Stomach (tissue), 4 donors: ENCODE results near the gene CD80.

Experiments
- POLR2A ChIP-seq, 4 donors: fragments of 450-650 bp; IDR thresholded peaks; one replicate each; pipeline ENCODE4 v1.6.1; 2016; ENCODE audit warnings: antibody characterized with exemption in 4 of 4, control low read depth in 2 of 4, mild to moderate bottlenecking in 1 of 4, moderate library complexity in 1 of 4
- TF ChIP-seq, protein P1 (sequence below), 7 experiments: fragments of 450-650 bp in 4 of 7; fragments of 200-600 bp in 3 of 7; sonication (generic) in 3 of 7; IDR thresholded peaks; one replicate each; pipeline ENCODE4 v1.5.1; 2016 to 2019; ENCODE audit warnings: antibody characterized with exemption in 7 of 7, control low read depth in 2 of 7, mild to moderate bottlenecking in 1 of 7

DNA sequence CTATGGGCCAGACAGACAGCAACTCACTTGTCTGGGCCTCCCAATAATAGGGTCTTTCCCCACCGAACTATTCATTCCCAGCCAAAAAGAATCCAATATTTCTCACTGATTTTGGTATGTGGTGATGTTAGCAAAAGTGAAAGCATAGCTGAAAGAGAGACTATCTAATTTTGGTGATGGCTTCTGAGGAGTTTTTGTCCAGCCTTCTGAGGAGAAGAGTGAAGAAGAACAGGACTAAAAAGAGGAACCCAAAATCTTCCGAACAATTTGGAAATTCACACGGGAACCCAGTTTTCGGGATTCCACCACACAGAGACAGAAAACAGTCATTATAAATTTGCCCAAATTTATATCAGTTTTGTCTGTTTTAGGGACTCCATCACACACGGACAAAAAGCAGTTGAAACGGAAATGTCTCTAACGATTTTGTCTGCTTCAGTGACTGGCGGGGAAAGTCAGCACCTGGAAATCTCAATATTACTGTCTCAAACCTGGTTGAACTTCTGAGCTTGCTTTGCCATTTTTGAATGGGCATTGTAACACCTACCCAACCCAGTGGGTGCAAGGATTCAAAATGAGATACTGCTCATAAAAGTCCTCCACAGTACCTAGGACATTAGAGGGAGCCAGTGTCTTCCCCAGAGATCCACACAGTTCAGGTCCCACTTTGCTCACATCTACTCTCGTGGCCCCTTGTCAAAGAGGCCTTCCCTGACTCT, 9.1 kb downstream of the CD80 start:
- TF ChIP-seq, protein P1, sequence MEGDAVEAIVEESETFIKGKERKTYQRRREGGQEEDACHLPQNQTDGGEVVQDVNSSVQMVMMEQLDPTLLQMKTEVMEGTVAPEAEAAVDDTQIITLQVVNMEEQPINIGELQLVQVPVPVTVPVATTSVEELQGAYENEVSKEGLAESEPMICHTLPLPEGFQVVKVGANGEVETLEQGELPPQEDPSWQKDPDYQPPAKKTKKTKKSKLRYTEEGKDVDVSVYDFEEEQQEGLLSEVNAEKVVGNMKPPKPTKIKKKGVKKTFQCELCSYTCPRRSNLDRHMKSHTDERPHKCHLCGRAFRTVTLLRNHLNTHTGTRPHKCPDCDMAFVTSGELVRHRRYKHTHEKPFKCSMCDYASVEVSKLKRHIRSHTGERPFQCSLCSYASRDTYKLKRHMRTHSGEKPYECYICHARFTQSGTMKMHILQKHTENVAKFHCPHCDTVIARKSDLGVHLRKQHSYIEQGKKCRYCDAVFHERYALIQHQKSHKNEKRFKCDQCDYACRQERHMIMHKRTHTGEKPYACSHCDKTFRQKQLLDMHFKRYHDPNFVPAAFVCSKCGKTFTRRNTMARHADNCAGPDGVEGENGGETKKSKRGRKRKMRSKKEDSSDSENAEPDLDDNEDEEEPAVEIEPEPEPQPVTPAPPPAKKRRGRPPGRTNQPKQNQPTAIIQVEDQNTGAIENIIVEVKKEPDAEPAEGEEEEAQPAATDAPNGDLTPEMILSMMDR (IDR thresholded peaks at IDR 0.05) = no peak
- TF ChIP-seq POLR2A (IDR thresholded peaks at IDR 0.05) = no peak
